Fibroblast of lung (primary cell): Measurements from ENCODE around the gene IL23R. TPM values are rescaled to one million over a fixed set of nuclear protein-coding genes. Genes with fewer than 3 reads are reported as not detected.

ENCODE experiments used
- DNase-seq, 2 donors: peaks; one replicate each; pipeline versions ENCODE4 v3.0.0 to v3.0.0-alpha.2; 2010; ENCODE audit warnings: low read depth in 2 of 2
- H2AFZ ChIP-seq: 2 replicates; pipeline ENCODE4 v1.5.1; 2012; ENCODE audit warnings: low read length, control low read depth, inconsistent platforms
- H3K27ac ChIP-seq: 2 replicates; pipeline ENCODE4 v1.5.1; 2011; ENCODE audit warnings: low read length, control low read depth; ENCODE audit not compliant: insufficient read depth
- H3K27me3 ChIP-seq: 2 replicates; pipeline ENCODE4 v1.5.1; 2011; ENCODE audit warnings: mild to moderate bottlenecking, low read length; ENCODE audit not compliant: control insufficient read depth, insufficient read depth
- H3K36me3 ChIP-seq: 2 replicates; pipeline ENCODE4 v1.5.1; 2011; ENCODE audit warnings: low read length; ENCODE audit not compliant: control insufficient read depth, insufficient read depth
- H3K4me1 ChIP-seq: 2 replicates; pipeline ENCODE4 v1.5.1; 2011; ENCODE audit warnings: low read length; ENCODE audit not compliant: control insufficient read depth, insufficient read depth; ENCODE audit errors: extremely low read depth
- H3K4me2 ChIP-seq: 2 replicates; pipeline ENCODE4 v1.5.1; 2011; ENCODE audit warnings: low read length, control low read depth; ENCODE audit not compliant: insufficient read depth; ENCODE audit errors: extremely low read depth
- H3K4me3 ChIP-seq, 4 experiments: fragments of 200-600 bp in 1 of 4; sonication (generic) in 1 of 4; replicated peaks in 1 of 4; 2 replicates each; pipeline ENCODE4 v1.5.1; 2011 to 2016; ENCODE audit warnings: low read length in 4 of 4, low read depth in 3 of 4, mild to moderate bottlenecking in 3 of 4, control low read depth in 2 of 4, inconsistent platforms in 1 of 4, mixed read lengths in 1 of 4; ENCODE audit not compliant: insufficient read depth in 1 of 4; ENCODE audit errors: control extremely low read depth in 1 of 4
- H3K79me2 ChIP-seq: 2 replicates; pipeline ENCODE4 v1.5.1; 2012; ENCODE audit warnings: mild to moderate bottlenecking, low read length, inconsistent platforms; ENCODE audit not compliant: control insufficient read depth, insufficient read depth
- H3K9ac ChIP-seq: 2 replicates; pipeline ENCODE4 v1.5.1; 2011; ENCODE audit warnings: mild to moderate bottlenecking, low read length, control low read depth; ENCODE audit not compliant: insufficient read depth
- H3K9me3 ChIP-seq: 2 replicates; pipeline ENCODE4 v1.5.1; 2012; ENCODE audit warnings: low read depth, low read length; ENCODE audit not compliant: control insufficient read depth, insufficient read depth
- H4K20me1 ChIP-seq: 2 replicates; pipeline ENCODE4 v1.5.1; 2011; ENCODE audit warnings: low read length; ENCODE audit not compliant: control insufficient read depth, insufficient read depth; ENCODE audit errors: extremely low read depth
- CTCF ChIP-seq, 2 donors: IDR thresholded peaks in 1 of 2; conservative IDR thresholded peaks in 1 of 2; 1 replicate in 1 of 2; 2 replicates in 1 of 2; pipeline ENCODE4 v1.5.1; 2011 to 2012; ENCODE audit warnings: low read length in 2 of 2, control low read depth in 1 of 2, inconsistent platforms in 1 of 2, low read depth in 1 of 2, mild to moderate bottlenecking in 1 of 2
- EZH2 ChIP-seq: IDR thresholded peaks from 2 replicates; pipeline ENCODE4 v1.5.1; 2012; ENCODE audit warnings: low read length, control low read depth, mild to moderate bottlenecking; ENCODE audit errors: missing control alignments
- polyA plus RNA-seq, 2 donors: library from polyadenylated mRNA; depleted of rRNA in 1 of 2; stranded (reverse) in 1 of 2; unstranded in 1 of 2; fragments of >200 nt; gene quantifications; 2 replicates each; pipeline ENCODE4 v1.2.1, GENCODE V29; 2011 to 2012; ENCODE audit warnings: missing spikeins in 1 of 2
- total RNA-seq: library from RNA; depleted of rRNA; stranded (reverse); fragments of >200 nt; gene quantifications from 2 replicates; pipeline ENCODE4 v1.2.1, GENCODE V29; 2014

Gene IL23R
- total and polyA plus RNA-seq, 2 donors (not counting 1 experiment from before 2014, with no cell fraction given): not detected

DNA sequence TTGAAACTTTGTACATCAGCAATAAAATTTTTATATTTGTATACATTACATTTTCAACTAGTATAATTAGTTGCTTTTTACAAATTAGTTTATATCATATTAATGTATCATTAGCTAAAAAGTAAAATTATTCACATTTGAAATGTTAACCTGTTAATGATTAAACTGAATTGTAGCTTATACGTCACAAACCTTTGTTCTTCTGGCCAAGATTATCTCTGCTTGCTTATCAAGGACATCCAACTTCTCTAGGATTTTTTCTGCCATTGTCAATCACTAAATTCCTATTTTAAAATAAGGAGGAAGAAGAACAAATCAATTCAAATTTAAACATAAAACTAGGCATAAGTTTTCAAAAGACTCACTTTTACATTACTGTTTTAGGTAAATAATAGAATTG lies 39.3 kb upstream of the IL23R start:
- DNase-seq: no peak
- no peaks in the 10 kb centered on the region for H3K27me3 ChIP-seq
- H3K27ac ChIP-seq: no peak overlapping the region
- TF ChIP-seq EZH2: no peak
- TF ChIP-seq CTCF (conservative IDR thresholded peaks at IDR 0.05 in 1 of 2, IDR thresholded peaks at IDR 0.05 in 1 of 2; ENCODE audit: low read depth in 1 of 2, low read length in 2 of 2): no peak
- no peak overlapping the region for H2AFZ ChIP-seq
- no peaks in the 10 kb centered on the region for H3K36me3 ChIP-seq
- no peak overlapping the region for H3K9ac ChIP-seq
- H4K20me1 ChIP-seq: no peaks in the 10 kb centered on the region
- H3K79me2 ChIP-seq: no peaks in the 10 kb centered on the region
- no peak overlapping the region for H3K4me3 ChIP-seq
- no peaks in the 10 kb centered on the region for H3K4me1 ChIP-seq
- no peaks in the 10 kb centered on the region for H3K9me3 ChIP-seq
- no peak overlapping the region for H3K4me2 ChIP-seq

DNA sequence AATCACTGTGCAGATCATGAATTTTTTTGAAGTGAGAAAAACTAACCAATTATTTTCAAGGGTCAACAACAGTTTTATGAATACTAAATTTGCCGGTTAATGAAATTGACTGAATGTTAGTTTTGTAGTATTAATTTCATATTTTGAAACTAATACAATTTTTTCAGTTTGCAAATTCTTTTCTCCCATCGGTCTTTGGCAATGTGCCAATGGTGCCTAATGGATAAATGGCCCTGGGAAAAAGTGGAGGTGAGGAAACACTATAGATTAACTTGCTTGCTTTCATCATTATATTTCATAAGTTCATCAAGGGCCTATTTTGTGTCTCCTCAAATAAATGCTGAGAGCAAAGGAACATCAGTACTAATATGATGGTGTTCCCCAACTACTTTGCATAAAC lies 35.6 kb upstream of the IL23R start:
- no peak overlapping the region for H3K9ac ChIP-seq
- H3K4me3 ChIP-seq: no peak overlapping the region
- H3K4me1 ChIP-seq: no peaks in the 10 kb centered on the region
- H3K4me2 ChIP-seq: no peak overlapping the region
- H4K20me1 ChIP-seq: no peaks in the 10 kb centered on the region
- no peaks in the 10 kb centered on the region for H3K27me3 ChIP-seq
- no peak for TF ChIP-seq CTCF (conservative IDR thresholded peaks at IDR 0.05 in 1 of 2, IDR thresholded peaks at IDR 0.05 in 1 of 2; ENCODE audit: low read depth in 1 of 2, low read length in 2 of 2)
- TF ChIP-seq EZH2: no peak
- no peaks in the 10 kb centered on the region for H3K9me3 ChIP-seq
- no peaks in the 10 kb centered on the region for H3K36me3 ChIP-seq
- H3K27ac ChIP-seq: no peak overlapping the region
- no peak overlapping the region for H2AFZ ChIP-seq
- no peaks in the 10 kb centered on the region for H3K79me2 ChIP-seq
- DNase-seq: no peak

DNA sequence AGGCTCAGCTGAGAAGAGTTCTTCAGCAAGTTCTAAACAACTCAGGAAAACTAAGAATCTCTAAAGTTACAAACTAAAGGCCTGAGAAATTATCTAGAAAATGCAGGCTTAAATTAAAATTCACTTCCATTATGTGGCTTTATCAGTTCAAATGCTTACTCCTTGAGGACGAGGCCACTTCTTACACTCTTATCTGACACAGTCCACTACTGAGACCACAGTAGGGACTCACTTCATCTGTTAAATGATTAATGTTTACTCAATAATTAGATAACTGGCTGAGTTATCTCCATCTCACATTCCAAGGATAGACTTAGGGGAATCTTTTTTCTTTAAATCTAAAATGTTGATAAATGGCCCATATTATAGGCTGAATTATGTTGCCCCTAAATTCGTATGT lies 33.1 kb upstream of the IL23R start:
- H3K4me2 ChIP-seq: no peak overlapping the region
- H3K4me3 ChIP-seq: no peak overlapping the region
- H3K79me2 ChIP-seq: no peaks in the 10 kb centered on the region
- no peaks in the 10 kb centered on the region for H3K36me3 ChIP-seq
- no peaks in the 10 kb centered on the region for H3K4me1 ChIP-seq
- DNase-seq: no peak
- no peak overlapping the region for H3K9ac ChIP-seq
- H3K27ac ChIP-seq: no peak overlapping the region
- H3K9me3 ChIP-seq: no peaks in the 10 kb centered on the region
- TF ChIP-seq EZH2 (no peak), CTCF (conservative IDR thresholded peaks at IDR 0.05 in 1 of 2, IDR thresholded peaks at IDR 0.05 in 1 of 2; ENCODE audit: low read depth in 1 of 2, low read length in 2 of 2) (no peak)
- no peaks in the 10 kb centered on the region for H3K27me3 ChIP-seq
- H2AFZ ChIP-seq: no peak overlapping the region
- no peaks in the 10 kb centered on the region for H4K20me1 ChIP-seq
